Tibial nerve (tissue), 4 donors: ENCODE data around the gene RANBP17. TPM values are rescaled to one million over a fixed set of nuclear protein-coding genes. Genes with fewer than 3 reads are reported as not detected.
A peak's percentile ranks its signal among the peaks of the same experiment; 100 is the strongest.

ENCODE experiments used
- DNase-seq, 2 donors: peaks; one replicate each; pipeline ENCODE4 v3.0.0-alpha.2; 2019; ENCODE audit warnings: low spot score in 2 of 2
- H3K27ac ChIP-seq, 4 donors: fragments of 200-600 bp; sonication (generic) in 3 of 4; one replicate each; pipeline ENCODE4 v1.5.1; 2017 to 2019; ENCODE audit warnings: mild to moderate bottlenecking in 1 of 4
- H3K27me3 ChIP-seq, 2 donors: fragments of 200-600 bp; sonication (generic) in 1 of 2; one replicate each; pipeline versions ENCODE4 v1.5.1 to v1.6.0; 2017 to 2019
- H3K36me3 ChIP-seq, 3 donors: fragments of 200-600 bp; sonication (generic); one replicate each; pipeline ENCODE4 v1.5.1; 2018 to 2019
- H3K4me1 ChIP-seq, 4 donors: fragments of 200-600 bp; sonication (generic) in 3 of 4; one replicate each; pipeline ENCODE4 v1.5.1; 2017 to 2019
- H3K4me3 ChIP-seq, 4 donors: fragments of 200-600 bp; sonication (generic) in 3 of 4; one replicate each; pipeline ENCODE4 v1.5.1; 2017 to 2019; ENCODE audit warnings: mild to moderate bottlenecking in 1 of 4, moderate library complexity in 1 of 4
- H3K9me3 ChIP-seq, 4 donors: fragments of 200-600 bp; sonication (generic) in 3 of 4; one replicate each; pipeline ENCODE4 v1.5.1; 2017 to 2019
- CTCF ChIP-seq, 5 experiments: fragments of 200-600 bp in 3 of 5; fragments of 450-650 bp in 2 of 5; sonication (generic) in 3 of 5; IDR thresholded peaks; one replicate each; pipeline ENCODE4 v1.5.1; 2016 to 2019; ENCODE audit warnings: antibody characterized with exemption in 5 of 5, mild to moderate bottlenecking in 3 of 5, moderate library complexity in 2 of 5
- EP300 ChIP-seq, 2 donors: sonication (generic); formaldehyde crosslinking; IDR thresholded peaks; one replicate each; pipeline ENCODE4 v1.6.1; 2017; ENCODE audit warnings: antibody characterized with exemption in 2 of 2, mild to moderate bottlenecking in 1 of 2
- POLR2A ChIP-seq, 2 donors: fragments of 450-650 bp; IDR thresholded peaks; one replicate each; pipeline ENCODE4 v1.6.1; 2017; ENCODE audit warnings: antibody characterized with exemption in 2 of 2, mild to moderate bottlenecking in 2 of 2, moderate library complexity in 2 of 2
- WGBS, 2 donors: methylation state at CpG; one replicate each; pipeline ENCODE4 v1.1.5; 2018; 5-methylcytosine and 5-hydroxymethylcytosine counted together
- total RNA-seq, 4 donors: library from RNA; depleted of rRNA; stranded (reverse); fragments of >200 nt; gene quantifications; one replicate each; pipeline ENCODE4 v1.1.0, GENCODE V29; 2016

RANBP17 gene
- total RNA-seq, 4 donors from 2014 or later, result 10.8 to 34.5 (median 17.6) TPM

GRCh38 chr5:171310819-171311321 lies 449.1 kb downstream of the RANBP17 start:
- H3K36me3 ChIP-seq, result no peaks in the 10 kb centered on the region
- no peaks in the 10 kb centered on the region for H3K9me3 ChIP-seq
- peaks cover 0 to 100% of the 10 kb centered on the region in 2 donors for H3K27me3 ChIP-seq
- peaks cover 0 to 75% (median 28%) of the 10 kb centered on the region in 4 donors for H3K4me1 ChIP-seq
- DNase-seq, result no peak
- WGBS, 2 donors, result 2 to 3% methylated on average over 35 to 41 of the region's 41 CpGs
- TF ChIP-seq EP300 (IDR thresholded peaks at IDR 0.05), result no peak
- TF ChIP-seq POLR2A (IDR thresholded peaks at IDR 0.05), result no peak
- TF ChIP-seq CTCF (IDR thresholded peaks at IDR 0.05), result no peak
- H3K4me3 ChIP-seq, result no peak overlapping the region
- H3K27ac ChIP-seq, result no peak overlapping the region

DNA sequence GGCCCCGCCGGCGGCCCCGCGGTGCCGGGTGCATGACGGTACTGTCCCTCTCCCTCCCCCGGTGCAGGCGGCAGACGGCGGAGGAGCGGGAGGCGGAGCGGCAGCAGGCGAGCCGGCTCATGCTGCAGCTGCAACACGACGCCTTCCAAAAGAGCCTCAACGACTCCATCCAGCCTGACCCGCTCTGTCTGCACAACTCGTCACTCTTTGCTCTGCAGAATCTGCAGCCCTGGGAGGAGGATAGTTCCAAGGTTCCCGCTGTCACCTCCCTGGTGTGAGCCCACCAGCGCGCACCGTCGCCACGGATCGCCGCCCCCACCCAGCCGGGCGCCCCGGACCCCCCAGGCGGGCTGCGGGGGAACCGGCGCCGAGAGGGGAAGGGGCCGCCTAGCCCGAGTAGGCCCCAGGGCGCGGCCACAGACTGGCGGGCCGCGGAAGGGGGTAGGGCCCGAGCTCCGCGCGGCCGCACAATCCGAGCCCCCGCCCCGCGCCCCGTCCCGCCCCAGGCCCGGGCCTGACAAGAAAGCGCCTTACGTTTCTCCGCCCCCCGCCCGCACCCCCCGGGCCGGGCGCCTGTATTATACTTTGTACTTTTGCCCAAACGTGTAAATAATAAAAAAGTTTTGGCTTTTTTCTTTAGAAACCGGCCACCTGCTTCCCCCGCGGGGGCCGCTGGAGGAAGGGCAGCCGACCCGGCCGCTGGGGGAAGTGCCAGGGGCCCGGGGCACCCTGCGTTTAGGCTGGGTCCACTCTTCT lies 449.7 kb downstream of the RANBP17 start:
- no peak for TF ChIP-seq POLR2A (IDR thresholded peaks at IDR 0.05)
- TF ChIP-seq CTCF (IDR thresholded peaks at IDR 0.05), result no peak
- no peak for TF ChIP-seq EP300 (IDR thresholded peaks at IDR 0.05)
- no peak for DNase-seq
- Histone ChIP-seq H3K9me3 (no peaks in the 10 kb centered on the region), H3K4me1 (peaks cover 0 to 82% (median 34%) of the 10 kb centered on the region in 4 donors), H3K27ac (no peak overlapping the region), H3K27me3 (peaks cover 0 to 100% of the 10 kb centered on the region in 2 donors), H3K36me3 (no peaks in the 10 kb centered on the region), H3K4me3 (peak overlapping the region in 1 of 4 donors; percentile 35)
- WGBS, 2 donors, result 1 to 2% methylated on average over 18 to 50 of the region's 74 CpGs

DNA sequence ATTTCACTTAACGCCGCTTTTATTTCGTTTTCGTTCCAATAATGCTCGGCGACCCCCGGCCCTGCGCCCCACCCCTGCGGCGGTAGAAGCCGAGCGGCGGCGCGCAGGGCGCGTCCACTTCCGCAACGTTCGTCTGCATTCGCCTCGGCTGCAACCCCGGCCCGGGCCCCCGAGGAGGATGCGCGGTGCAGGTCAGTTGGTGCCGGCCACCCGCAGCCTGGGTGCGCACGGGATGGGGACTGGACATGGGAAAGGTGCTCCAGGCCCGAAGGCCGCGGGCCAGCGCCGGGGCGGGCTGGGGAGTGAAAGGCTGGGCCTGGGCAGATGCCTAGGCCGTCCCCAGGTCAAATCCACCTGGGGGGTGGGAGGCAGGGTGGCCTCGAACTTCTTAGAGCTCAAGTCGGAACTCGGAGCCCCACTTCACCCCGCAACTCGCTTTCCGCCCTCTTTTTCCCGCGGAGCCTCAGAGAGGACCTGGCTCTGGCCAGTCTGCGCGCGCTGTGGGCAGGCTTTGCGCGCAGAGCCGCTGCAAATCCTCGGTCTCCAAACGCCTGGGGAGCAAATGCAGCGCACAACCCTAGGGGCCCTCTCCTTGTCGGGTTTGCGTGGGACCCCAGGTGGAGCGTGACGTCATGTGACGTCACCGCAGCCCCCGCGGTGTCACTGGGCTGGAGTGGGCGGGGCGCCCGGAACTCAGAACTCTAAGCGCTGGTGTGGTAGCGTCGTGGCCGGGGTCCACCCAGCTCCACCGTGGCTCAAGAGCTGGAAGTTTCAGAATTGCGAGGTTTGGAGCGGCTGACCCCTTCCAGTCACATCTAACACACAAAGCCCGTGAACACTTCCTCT lies 450.5 kb downstream of the RANBP17 start:
- no peak for TF ChIP-seq CTCF (IDR thresholded peaks at IDR 0.05)
- no peak for TF ChIP-seq EP300 (IDR thresholded peaks at IDR 0.05)
- no peak for TF ChIP-seq POLR2A (IDR thresholded peaks at IDR 0.05)
- Histone ChIP-seq H3K36me3 (no peaks in the 10 kb centered on the region), H3K4me1 (peaks cover 0 to 90% (median 39%) of the 10 kb centered on the region in 4 donors), H3K27ac (no peak overlapping the region), H3K9me3 (no peaks in the 10 kb centered on the region), H3K27me3 (peaks cover 0 to 100% of the 10 kb centered on the region in 2 donors), H3K4me3 (peak overlapping the region in 1 of 4 donors; percentile 35)
- no peak for DNase-seq
- WGBS, 2 donors, result 4 to 8% methylated on average over 55 to 63 of the region's 74 CpGs

- H3K4me1 ChIP-seq, result peaks cover 0 to 86% (median 39%) of the 10 kb centered on the region in 4 donors
These were observed 451.8 kb downstream of the RANBP17 start for GRCh38 chr5:171313481-171314206.

More at GRCh38 chr5:171313481-171314206, 451.8 kb downstream of the RANBP17 start:
- H3K27me3 ChIP-seq, result peaks cover 0 to 100% of the 10 kb centered on the region in 2 donors
- no peaks in the 10 kb centered on the region for H3K9me3 ChIP-seq
- H3K27ac ChIP-seq, result no peak overlapping the region
- DNase-seq, result no peak
- H3K4me3 ChIP-seq, result no peak overlapping the region
- TF ChIP-seq EP300 (IDR thresholded peaks at IDR 0.05) (no peak), CTCF (IDR thresholded peaks at IDR 0.05) (no peak), POLR2A (IDR thresholded peaks at IDR 0.05) (no peak)
- 15 to 16% methylated on average over 37 of the region's 37 CpGs for WGBS, 2 donors
- H3K36me3 ChIP-seq, result no peaks in the 10 kb centered on the region
